PFSK-1 (cell line): ENCODE measurements around the gene C15orf40.

ENCODE experiments used
- POLR2AphosphoS5 ChIP-seq: IDR thresholded peaks from 2 replicates; pipeline ENCODE4 v1.6.1; 2012; ENCODE audit warnings: low read depth, mild to moderate bottlenecking, control low read depth, low read length, moderate library complexity
- TAF1 ChIP-seq: IDR thresholded peaks from 2 replicates; pipeline ENCODE4 v1.6.1; 2012; ENCODE audit warnings: low read length, control low read depth, borderline replicate concordance; ENCODE audit not compliant: insufficient read depth

DNA sequence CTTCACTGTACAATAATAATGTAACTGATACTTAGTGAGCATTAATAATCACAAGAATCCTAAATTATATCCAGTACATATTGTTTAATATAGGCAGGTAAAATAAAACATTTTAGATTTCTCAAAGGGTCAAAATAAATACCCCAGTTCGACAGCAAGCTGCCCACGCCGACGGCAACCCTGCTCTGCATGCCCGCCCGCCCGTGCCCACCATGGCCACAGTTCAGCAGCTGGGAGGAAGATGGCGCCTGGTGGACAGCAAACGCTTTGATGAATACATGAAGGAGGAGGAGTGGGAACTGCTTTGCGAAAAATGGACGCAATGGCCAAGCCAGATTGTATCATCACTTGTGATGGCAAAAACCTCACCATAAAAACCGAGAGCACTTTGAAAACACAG is 32.7 kb upstream of the C15orf40 start:
- TF ChIP-seq TAF1 (no peak), POLR2AphosphoS5 (no peak)
